NCI-H524 (cell line): ENCODE measurements around the gene TBK1.
A peak's percentile ranks its signal among the peaks of the same experiment; 100 is the strongest.

Experiments
- DNase-seq, 2 experiments: peaks; one replicate each; lab custom pipeline; 2025; lab: John Stamatoyannopoulos, UW

TBK1 gene

DNA sequence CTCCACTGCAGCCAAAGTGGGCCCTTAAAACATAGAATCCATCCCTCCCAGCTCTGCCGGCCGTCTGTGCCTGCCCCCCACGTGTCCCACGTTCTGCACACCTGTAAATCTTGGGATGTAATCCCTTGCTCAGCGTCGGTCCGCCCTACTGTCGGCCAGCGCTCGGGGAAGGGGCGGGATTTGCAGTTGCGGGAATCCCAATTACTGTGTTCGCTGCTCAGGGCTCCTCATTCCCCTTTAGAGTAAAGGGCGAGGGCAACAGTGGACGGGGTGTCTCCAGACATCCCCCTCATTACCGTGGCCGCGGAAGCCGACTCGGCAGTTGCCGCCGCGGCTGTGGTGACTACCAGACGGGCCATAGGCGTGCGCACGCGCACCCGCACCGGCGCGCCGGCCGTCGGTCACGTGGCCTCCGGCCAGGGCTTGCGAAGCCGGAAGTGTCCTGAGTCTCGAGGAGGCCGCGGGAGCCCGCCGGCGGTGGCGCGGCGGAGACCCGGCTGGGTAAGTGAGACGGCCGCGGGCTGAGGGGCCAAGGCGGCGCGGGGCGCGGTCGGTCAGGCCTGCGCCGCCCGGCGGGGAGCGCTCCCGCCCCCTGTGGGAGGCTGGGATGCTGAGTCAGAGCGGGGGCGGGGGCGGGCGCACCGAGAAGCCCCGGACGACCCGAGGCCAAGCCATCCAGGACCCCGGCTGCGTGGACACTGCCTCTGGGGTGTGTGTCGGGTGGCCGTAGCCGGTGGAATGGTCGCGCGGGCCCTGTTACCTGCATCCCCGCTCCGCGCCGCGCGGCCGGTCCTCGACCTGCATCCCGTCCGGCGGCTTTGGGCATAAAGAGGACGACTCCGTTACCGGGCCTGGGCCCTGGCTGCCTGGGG, at the start of gene TBK1:
Gene TBK1 (plus strand): TSS at position 434 of the 872 bp plus-strand sequence. CDS start 3,751 bp downstream, outside the sequence.
- peak; percentile 80 to 83 for DNase-seq

DNA sequence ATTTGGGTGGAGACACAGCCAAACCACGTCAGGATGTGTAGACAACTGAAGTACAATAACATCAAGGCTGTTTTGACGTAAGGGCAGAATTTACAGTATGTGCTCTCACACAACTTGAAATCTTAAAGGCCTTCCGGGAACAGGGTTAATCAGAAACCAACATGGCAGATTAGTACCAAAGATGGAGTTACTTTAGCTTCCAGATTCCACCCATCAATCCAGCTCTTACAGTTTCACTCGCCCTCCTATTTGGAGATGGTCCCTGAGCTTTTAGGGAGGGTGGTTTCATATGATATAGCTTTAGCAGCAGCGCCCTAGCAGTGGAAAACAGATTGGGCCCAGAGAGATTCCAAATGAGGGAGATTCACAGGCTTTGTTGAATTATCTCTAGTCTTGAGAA, 49.7 kb upstream of the TBK1 start:
- no peak for DNase-seq

DNA sequence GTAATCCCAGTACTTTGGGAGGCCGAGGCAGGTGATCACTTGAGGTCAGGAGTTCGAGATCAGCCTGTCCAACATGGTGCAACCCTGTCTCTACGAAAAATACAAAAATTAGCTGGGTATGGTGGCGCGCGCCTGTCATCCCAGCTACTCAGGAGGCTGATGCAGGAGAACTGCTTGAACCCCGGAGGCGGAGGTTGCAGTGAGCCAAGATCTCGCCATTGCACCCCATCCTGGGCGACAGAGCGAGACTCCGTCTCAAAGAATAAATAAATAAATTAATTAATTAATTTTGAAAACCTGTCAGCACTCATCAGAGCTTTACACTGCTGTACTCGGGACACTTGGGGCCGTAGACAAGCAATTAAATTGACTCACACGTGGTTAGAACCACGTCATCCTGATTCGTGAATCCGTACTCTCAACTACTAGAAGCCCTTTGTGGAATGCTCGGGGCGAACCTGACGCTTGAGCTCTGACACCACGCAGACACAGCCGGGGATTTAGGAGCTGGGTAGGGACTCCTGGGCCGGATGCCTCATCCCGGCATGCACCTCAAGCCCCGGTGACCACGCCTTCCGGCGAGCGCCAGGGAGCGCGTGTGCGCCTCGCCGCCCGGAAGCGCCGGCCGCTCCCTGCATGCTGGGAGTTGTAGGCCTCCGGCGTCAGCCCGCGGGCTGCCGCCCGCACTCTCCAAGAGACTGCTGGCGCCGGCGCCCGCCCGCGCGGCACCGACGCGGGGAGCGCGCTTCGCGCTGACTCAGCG, 48.0 kb upstream of the TBK1 start, which contains the start of gene XPOT:
Gene XPOT (plus strand): TSS at position 686 of the 763 bp plus-strand sequence. CDS start 5,644 bp downstream, outside the sequence.
- DNase-seq, result peak; percentile 91 to 96

DNA sequence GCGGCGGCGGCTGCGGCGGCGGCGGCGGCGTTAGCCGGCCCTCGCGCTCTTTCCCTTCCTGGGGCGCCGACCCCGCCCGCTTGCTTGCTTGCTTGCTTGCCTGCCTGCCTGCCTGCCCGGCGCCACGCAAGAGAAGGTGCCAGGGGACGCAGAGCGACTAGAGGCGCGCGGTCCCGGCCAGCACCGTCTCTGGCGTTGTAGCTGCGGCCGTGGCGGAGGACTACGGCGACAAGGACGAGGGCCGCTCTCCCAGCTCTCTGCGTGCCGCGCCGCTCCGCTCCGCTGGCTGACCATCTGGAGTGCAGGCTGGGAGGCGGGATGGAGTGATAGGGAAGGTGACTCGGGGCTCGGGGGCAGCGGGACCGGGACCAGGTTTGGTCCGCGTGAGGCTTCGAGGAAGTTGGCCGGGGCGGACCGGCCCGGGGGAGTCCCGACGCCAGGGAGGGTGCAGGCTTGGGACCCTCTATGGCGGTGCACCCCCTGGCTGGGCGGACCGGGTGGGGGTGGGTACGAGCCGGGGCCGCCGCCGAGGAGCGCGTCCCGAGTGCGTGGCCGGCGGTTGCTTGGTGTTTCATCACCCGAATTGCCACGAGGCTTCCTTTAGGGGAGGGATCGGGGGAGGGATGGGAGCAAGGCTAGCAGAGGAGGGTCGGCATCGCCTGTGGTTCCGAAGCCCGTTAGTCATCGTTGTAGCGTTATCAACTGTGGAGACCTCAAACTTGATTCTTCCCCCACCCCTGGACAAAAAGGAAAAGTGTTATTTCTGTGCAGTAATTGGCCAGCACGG, 47.3 kb upstream of the TBK1 start:
- peak; percentile 68 to 77 for DNase-seq

DNA sequence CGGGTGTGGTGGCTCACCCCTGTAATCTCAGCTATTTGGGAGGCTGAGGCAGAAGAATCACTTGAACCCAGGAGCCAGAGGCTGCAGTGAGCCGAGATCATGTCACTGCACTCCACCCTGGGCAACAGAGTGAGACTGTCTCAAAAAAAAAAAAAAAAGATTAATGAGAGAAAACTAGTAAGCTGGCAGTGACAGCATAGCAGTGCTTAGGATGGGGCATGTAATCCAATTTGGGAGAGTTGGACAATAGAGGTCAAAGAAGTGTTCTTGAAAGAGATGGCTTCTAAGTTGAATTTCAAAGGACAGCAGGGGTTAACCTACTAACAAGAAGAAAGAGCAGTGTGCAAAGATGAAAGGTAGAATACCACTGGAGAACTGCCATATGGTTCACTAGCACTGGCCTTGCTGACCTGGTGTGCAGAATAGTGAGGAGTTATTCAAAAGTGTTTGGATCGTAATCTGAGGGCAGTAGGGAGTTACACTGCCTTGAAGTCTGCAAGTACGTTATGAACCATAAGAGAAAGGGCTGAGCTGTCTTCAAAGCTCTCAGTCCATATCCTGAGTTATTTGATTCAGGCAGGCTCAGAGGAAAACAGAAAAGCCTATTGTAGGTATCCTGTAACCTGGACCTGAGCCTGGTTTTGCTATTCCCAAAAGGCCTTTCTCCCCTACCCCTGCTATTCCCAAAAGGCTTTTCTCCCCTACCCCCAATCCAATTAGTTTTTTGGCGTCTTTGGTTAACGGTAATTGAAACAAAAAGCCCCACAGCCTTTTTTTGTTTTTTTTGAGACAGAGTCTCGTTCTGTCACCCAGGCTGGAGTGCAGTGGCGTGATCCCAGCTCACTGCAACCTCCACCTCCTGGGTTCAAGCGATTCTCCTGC, 44.3 kb upstream of the TBK1 start:
- peak in 1 of 2 experiments; percentile 23 for DNase-seq

DNA sequence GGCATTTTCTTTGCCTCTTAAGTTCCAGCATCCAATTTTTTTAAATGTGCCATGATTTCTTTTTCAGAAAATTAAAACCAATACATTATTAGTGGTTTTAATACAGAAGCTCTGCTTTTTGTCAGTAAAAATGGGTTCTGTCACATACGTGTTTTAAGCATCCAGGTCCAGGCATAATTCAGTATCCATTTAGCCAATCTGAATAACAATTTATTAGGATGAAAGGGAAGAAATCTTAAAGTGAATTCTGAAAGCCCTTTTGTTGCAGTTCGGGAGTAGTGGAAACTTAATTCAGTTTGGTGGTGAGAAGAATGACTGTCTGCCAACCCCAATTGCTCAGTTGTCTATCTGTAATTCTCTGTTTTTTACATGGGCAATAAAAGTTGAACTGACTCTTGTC, 40.5 kb upstream of the TBK1 start:
- DNase-seq, result no peak

DNA sequence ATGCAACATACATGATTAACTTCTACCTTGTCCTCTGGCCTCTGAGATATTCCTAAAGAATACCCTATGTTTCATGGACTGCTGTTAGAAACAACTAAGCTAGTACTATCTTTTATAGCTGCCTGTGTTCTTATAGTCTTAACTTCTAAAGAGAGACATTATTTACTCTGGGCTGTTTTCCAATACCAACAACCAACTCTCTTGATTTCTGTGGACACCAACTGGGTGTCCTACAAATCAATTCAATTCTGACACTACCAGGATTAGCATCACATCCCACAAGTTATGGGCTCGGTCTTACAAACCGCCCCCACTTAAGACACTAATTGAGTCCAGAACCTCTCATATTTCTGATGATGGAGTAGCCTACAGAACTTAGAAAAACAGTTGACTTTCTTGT, 39.5 kb upstream of the TBK1 start:
- DNase-seq, result no peak

DNA sequence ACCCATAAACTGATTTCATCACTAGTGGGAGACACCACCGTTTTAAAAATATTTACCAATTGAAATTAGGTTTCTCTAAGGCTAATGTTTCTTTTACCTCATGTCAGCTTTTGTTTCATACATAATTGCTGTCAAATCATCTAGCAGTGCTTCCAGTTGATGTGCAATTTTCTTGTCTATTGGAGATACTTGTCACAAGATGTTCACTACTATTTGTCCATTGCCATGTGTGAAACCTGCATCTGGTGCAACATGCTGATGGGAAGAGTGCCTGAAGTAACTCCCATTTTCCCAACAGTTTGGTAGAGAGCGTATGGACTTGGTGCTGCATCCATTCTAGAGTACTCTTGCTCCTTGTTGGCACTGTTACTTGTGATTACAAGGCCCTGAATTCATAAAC, 38.0 kb upstream of the TBK1 start:
- DNase-seq, result no peak

DNA sequence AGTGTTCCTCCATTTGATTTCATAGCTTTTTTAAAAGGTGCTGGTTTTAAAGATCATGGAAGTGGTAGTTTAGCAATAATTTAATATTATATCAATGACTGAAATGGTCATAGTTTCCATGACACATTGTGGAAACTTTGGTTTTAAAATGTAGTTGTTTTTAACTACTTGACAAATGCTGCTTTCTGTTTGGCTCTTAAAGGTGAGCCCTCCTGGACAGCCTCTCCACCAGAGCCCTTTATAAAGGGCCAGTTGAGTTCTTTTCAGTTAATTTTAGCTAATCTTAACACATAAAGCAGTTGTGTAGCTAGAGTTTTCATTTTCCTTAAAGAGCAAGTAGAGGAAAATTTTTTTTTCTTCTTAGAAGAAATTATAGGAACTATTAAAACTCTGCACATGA, 33.7 kb upstream of the TBK1 start:
- DNase-seq, result no peak

DNA sequence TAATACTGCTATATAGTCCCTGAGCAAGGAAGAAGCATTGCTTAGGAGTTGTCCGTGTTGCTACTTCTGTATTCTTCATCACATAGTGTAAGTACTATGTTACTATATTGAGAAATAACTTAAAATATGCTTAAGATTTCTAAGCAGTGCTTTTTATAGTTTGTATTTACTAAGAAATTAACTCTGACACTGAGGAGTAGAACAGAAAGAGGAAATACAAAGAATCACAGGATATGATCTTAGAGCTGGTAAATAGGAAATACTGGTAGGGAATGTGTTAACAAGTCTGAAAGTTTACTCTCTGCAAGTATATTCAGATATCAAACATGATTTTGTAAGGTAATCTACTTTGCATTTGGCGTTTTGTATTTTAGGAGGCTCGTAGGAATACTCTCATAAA, 32.2 kb upstream of the TBK1 start:
- no peak for DNase-seq

DNA sequence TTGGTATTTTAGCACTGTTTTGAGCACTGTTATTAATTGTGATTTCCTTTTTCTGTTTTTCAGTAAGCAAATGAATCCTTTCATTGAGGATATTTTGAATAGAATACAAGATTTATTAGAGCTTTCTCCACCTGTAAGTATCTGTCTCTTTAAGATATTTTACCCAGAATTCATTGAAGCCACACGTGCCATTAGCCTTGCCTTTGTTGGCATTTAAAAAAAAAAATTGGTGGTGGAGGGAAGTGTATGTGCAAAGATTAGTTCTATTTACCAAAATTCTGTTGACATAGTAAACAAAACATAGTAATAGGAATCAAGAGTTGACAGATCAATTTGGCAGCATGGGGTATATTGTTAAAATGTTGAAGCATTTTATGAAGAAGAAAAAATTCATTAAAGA, 23.9 kb upstream of the TBK1 start:
- no peak for DNase-seq

DNA sequence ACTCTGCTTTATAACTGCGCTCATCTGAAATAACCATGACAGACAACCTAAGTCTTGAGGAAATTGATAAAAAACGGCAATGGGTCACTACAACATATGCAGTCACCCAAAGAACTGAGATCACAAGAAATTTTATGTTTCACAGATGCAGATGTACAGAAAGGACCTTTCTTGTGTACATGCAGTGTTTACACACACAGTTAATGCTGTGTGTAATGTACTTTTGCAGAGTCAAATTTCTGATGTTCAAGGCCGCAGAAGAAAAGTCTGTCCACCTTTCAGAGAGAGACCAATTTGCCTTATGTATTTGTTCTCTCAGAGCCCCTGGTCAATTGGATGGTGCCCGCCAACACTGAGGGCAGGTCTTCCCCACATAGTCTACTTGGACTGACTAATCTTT, 23.0 kb upstream of the TBK1 start:
- no peak for DNase-seq

DNA sequence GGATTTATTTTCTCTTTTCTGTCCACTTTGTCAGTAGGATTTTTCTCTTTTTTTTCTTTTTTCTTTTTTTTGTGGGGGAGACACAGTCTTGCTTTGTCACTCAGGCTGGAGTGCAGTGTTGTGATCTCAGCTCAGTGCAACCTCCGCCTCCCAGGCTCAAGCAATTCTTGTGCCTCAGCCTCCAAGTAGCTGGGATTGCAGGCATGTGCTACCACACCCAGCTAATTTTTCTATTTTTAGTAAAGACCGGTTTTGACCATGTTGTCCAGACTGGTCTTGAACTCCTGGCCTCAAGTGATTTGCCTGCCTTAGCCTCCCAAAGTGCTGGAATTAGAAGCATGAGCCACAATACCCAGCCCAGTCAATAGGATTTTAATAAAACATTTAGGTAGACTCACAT, 21.0 kb upstream of the TBK1 start:
- no peak for DNase-seq

DNA sequence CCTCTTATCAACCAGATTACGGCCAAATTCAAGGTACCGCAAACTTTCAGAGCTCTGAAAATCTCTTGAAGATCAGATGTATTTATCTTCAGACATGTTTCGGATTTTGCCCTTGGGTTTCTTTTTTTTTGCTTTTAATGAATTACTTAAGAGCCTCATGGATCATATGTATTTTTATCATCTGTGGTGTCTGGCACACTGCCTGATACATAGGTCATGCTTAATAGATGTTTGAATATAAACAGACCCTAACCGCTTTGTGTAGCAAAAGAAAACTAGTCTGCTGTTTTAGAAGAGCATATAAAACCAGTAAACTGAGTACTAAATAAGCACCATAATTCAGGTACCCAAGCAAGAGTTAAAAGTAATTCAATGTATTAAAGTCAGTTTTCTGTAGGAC, 20.1 kb upstream of the TBK1 start:
- DNase-seq, result no peak

DNA sequence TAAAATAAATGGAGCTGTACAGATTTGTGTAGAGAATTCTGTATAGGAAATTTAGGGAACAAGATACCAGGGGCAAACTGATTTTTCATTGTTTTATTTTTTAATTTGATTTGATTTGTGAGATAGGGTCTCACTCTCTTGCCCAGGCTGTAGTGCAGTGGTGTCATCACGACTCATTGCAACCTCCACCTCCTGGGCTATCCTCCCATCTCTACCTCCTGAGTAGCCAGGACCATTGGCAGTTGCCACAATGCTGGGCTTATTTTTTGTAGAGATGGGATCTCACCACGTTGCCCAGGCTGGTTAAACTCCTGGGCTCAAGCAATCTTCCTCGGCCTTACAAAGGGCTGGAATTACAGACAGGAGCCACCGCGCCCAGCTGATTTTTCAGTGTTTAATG, 18.0 kb upstream of the TBK1 start:
- DNase-seq, result no peak

DNA sequence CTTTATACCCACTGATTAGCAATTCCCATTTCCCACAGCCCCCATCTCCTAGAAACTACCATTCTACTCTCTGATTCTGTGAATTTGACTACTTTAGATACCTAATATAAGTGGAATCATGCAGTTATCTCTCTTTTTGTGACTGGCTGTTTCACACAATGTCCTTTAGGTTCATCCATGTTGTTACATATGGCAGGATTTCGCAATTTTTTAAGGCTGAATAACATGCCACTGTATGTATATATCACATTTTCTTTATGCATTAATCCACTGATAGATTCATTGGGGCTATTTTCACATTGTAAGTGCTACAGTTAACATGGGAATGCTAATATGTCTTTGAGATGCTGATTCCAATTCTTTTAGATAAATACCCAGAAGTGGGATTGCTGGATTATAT, 11.8 kb upstream of the TBK1 start:
- DNase-seq, result no peak

DNA sequence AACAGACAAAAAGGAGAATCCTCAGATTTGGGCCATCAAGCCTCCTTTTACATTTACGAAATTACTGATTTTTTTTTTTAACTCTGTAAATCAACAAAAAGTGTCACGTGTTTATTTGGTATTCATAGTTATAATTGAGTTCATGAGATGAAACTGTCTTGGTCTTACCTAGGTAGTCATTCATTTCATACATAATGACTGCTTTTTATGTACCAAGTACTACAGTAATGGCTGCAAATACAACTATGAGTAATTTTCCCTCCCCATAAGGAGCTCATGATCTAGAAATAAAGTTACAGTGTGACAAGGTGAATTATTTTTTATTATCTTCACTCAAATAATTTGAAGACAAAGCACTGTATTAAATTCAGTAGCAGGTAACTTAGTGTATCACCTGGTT, 6.4 kb upstream of the TBK1 start:
- no peak for DNase-seq

DNA sequence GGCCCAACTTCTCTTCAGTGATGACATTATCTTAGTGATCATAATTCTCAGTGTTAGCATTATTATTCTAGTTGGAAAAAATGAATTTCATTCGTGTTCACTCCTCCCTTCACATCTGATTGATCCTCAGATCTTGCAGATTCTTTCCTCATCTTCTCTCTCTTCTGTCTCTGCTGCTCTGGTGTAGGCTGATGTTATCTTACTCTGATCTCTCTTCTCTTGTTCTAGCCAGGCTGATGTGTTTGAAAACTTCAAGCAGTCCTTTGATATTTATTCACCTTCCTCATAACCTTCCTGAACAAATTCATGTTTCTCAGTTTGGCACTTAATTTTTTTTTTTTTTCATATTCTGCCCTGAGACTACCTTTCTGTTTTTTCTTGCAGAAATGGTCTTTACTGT, 5.6 kb upstream of the TBK1 start:
- DNase-seq, result no peak

DNA sequence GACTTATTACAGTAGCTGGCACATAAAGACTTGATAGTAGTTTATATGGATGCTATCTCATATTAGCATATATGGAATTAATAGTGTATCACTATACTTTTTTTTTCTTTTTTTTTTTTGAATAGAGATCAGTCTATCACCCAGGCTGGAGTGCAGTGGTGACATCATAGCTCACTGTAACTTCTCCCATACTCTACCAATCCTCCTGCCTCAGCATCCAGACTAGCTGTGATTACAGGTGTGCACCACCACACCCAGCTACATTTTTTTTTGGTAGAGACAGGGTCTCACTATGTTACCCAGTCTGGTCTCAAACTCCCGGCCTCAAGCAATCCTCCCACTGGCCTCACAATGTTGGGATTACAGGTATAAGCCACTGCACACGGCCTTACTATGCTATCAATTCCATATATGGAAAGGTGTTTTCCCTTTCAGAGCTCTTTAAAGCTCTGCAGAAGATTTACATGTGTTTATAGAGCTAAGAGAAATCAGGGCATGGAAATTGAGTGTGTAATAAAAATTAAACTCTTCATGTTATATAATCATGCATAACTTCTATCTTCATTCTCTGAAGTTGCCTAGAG, 1.8 kb upstream of the TBK1 start:
- DNase-seq, result peak in 1 of 2 experiments; percentile 4

DNA sequence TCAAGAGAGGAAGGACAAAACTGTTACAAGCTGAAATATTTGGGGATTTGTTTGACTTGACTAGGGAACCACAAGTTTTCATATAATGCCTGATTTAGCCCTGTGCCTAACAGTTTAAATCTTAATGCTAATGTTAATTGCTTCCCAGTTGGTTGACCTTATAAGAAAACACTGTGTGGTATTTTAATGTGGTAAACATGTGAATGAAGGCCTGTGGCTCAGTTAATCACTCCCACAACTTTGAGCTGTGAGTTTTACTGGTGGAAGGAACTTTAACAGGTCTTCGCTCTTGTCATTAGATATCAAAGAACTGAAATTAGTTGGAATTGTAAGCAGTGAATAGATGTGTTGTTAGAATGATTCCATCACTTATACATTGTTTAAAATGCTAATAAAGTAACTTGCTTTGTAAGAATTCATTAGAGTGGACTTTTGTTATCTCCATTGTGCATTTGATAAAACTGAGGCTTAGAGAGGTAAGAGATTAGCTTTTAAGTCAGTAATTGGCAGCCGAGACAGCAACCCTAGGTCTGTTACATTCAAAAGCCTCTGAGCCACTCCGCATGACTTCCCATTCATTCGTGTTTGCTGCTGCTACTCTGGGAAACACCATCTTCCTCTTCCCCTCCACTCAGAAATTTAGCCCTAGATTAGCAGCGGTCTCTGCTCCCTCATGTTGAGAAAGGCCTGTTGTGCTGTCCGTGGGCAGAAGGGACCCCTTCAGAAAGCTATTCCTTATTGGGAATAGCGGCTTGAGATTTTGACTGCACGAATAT, 1.0 kb upstream of the TBK1 start:
- peak; percentile 26 to 63 for DNase-seq
